ENCODE results near the gene SPINK14.

The SPINK14 gene

DNA sequence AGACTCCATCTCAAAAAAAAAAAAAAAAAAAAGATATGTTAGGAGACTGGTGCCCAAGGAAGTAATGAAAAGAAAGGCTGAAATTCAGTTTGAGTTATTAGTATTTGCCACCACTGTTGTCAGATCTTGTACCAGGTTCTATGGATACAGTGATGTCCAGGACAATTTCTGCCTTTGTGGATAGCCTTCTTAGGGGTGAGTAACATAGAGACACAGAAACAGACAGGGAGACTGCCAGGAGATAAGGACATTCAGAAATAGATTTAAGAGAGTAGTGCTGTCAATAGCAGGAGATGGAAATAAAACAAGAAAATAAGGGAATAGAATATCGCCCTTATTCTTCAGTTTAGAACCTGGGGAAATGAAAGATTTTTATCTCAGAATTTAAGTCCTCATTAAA is 6.3 kb upstream of the SPINK14 start:
- H3K36me3 ChIP-seq (ENCODE audit: control insufficient read depth, insufficient read depth, low read length) = no peaks in the 10 kb centered on the region
- H3K9me3 ChIP-seq (ENCODE audit: control insufficient read depth, insufficient read depth, low read length) = no peaks in the 10 kb centered on the region
- no peaks in the 10 kb centered on the region for H3K4me1 ChIP-seq (ENCODE audit: control insufficient read depth, insufficient read depth, low read length)

GRCh38 chr5:148163345-148163744 is 5.0 kb upstream of the SPINK14 start:
- Histone ChIP-seq H3K9ac (ENCODE audit: low read depth, low read length) (no peak overlapping the region), H3K4me3 (ENCODE audit: low read depth, low read length) (no peak overlapping the region), H3K36me3 (ENCODE audit: control insufficient read depth, insufficient read depth, low read length) (no peaks in the 10 kb centered on the region)

More for the DNA sequence above, 6.3 kb upstream of the SPINK14 start:
- H3K27me3 ChIP-seq (ENCODE audit: control insufficient read depth, insufficient read depth, low read length) = no peaks in the 10 kb centered on the region
- H3K4me3 ChIP-seq (ENCODE audit: low read depth, low read length) = no peak overlapping the region
- no peak overlapping the region for H3K9ac ChIP-seq (ENCODE audit: low read depth, low read length)

GRCh38 chr5:148166550-148167283 is 1.6 kb upstream of the SPINK14 start:
- H3K4me3 ChIP-seq (ENCODE audit: low read depth, low read length) = no peak overlapping the region
- H3K9ac ChIP-seq (ENCODE audit: low read depth, low read length) = no peak overlapping the region
- no peaks in the 10 kb centered on the region for H3K4me1 ChIP-seq (ENCODE audit: control insufficient read depth, insufficient read depth, low read length)
- no peaks in the 10 kb centered on the region for H3K9me3 ChIP-seq (ENCODE audit: control insufficient read depth, insufficient read depth, low read length)
- H3K36me3 ChIP-seq (ENCODE audit: control insufficient read depth, insufficient read depth, low read length) = no peaks in the 10 kb centered on the region
- H3K27me3 ChIP-seq (ENCODE audit: control insufficient read depth, insufficient read depth, low read length) = no peaks in the 10 kb centered on the region

More at GRCh38 chr5:148163345-148163744, 5.0 kb upstream of the SPINK14 start:
- Histone ChIP-seq H3K9me3 (ENCODE audit: control insufficient read depth, insufficient read depth, low read length) (no peaks in the 10 kb centered on the region), H3K27me3 (ENCODE audit: control insufficient read depth, insufficient read depth, low read length) (no peaks in the 10 kb centered on the region), H3K4me1 (ENCODE audit: control insufficient read depth, insufficient read depth, low read length) (no peaks in the 10 kb centered on the region)

GRCh38 chr5:148172377-148172776 is 4.0 kb downstream of the SPINK14 start:
- no peaks in the 10 kb centered on the region for H3K36me3 ChIP-seq (ENCODE audit: control insufficient read depth, insufficient read depth, low read length)
- H3K4me1 ChIP-seq (ENCODE audit: control insufficient read depth, insufficient read depth, low read length) = no peaks in the 10 kb centered on the region
- no peaks in the 10 kb centered on the region for H3K27me3 ChIP-seq (ENCODE audit: control insufficient read depth, insufficient read depth, low read length)
- no peak overlapping the region for H3K4me3 ChIP-seq (ENCODE audit: low read depth, low read length)
- H3K9ac ChIP-seq (ENCODE audit: low read depth, low read length) = no peak overlapping the region
- H3K9me3 ChIP-seq (ENCODE audit: control insufficient read depth, insufficient read depth, low read length) = no peaks in the 10 kb centered on the region

- no peaks in the 10 kb centered on the region for H3K27me3 ChIP-seq (ENCODE audit: control insufficient read depth, insufficient read depth, low read length)
- H3K9me3 ChIP-seq (ENCODE audit: control insufficient read depth, insufficient read depth, low read length) = no peaks in the 10 kb centered on the region
- H3K4me1 ChIP-seq (ENCODE audit: control insufficient read depth, insufficient read depth, low read length) = no peaks in the 10 kb centered on the region
- H3K9ac ChIP-seq (ENCODE audit: low read depth, low read length) = no peak overlapping the region
- no peaks in the 10 kb centered on the region for H3K36me3 ChIP-seq (ENCODE audit: control insufficient read depth, insufficient read depth, low read length)
- no peak overlapping the region for H3K4me3 ChIP-seq (ENCODE audit: low read depth, low read length)
These were observed 8.1 kb downstream of the SPINK14 start for GRCh38 chr5:148176480-148176879.

- H3K4me3 ChIP-seq (ENCODE audit: low read depth, low read length) = no peak overlapping the region
- no peak overlapping the region for H3K9ac ChIP-seq (ENCODE audit: low read depth, low read length)
- no peaks in the 10 kb centered on the region for H3K27me3 ChIP-seq (ENCODE audit: control insufficient read depth, insufficient read depth, low read length)
- H3K4me1 ChIP-seq (ENCODE audit: control insufficient read depth, insufficient read depth, low read length) = no peaks in the 10 kb centered on the region
- no peaks in the 10 kb centered on the region for H3K9me3 ChIP-seq (ENCODE audit: control insufficient read depth, insufficient read depth, low read length)
- no peaks in the 10 kb centered on the region for H3K36me3 ChIP-seq (ENCODE audit: control insufficient read depth, insufficient read depth, low read length)
These were observed 8.9 kb downstream of the SPINK14 start for GRCh38 chr5:148177207-148177606.

- Histone ChIP-seq H3K36me3 (ENCODE audit: control insufficient read depth, insufficient read depth, low read length) (no peaks in the 10 kb centered on the region), H3K4me3 (ENCODE audit: low read depth, low read length) (no peak overlapping the region), H3K27me3 (ENCODE audit: control insufficient read depth, insufficient read depth, low read length) (no peaks in the 10 kb centered on the region), H3K9ac (ENCODE audit: low read depth, low read length) (no peak overlapping the region), H3K4me1 (ENCODE audit: control insufficient read depth, insufficient read depth, low read length) (no peaks in the 10 kb centered on the region), H3K9me3 (ENCODE audit: control insufficient read depth, insufficient read depth, low read length) (no peaks in the 10 kb centered on the region)
These were observed 11.0 kb downstream of the SPINK14 start for GRCh38 chr5:148179234-148179824.

DNA sequence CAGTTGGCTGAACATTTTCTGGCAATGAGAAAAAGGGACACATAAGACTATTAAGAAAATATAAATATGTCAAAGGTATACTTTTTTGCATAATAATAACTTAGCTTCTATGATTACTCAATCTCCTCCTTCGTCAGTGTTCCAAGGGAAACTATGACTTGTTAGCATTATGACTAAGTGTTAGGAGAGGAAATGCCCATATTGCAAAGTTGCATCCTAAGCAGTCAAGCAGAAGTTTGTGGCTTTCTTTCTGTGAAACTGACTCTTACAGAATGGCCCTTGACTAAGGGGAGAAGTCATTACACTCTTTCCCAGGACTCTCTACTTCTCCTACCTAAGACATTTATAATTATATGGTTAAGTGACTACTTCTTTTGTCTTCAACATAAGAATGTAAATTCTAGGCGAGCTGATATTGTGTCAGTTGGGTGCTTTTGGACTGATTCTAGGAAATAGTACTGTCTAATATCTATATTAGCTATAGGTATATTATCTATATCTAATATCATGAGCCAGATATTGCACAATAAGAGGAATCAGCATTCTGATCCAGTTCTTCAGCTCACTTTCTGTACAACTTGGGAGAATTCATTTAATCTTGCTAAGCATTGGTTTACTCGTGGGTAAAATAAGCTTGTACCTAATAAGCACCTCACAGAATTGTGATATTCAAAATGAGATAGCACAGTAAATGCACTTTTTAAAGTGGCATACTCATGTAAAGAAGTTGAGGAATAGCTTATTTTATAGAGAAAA is 18.1 kb downstream of the SPINK14 start:
- Histone ChIP-seq H3K9ac (ENCODE audit: low read depth, low read length) (no peak overlapping the region), H3K36me3 (ENCODE audit: control insufficient read depth, insufficient read depth, low read length) (no peaks in the 10 kb centered on the region), H3K9me3 (ENCODE audit: control insufficient read depth, insufficient read depth, low read length) (no peaks in the 10 kb centered on the region), H3K27me3 (ENCODE audit: control insufficient read depth, insufficient read depth, low read length) (no peaks in the 10 kb centered on the region), H3K4me3 (ENCODE audit: low read depth, low read length) (no peak overlapping the region), H3K4me1 (ENCODE audit: control insufficient read depth, insufficient read depth, low read length) (no peaks in the 10 kb centered on the region)

DNA sequence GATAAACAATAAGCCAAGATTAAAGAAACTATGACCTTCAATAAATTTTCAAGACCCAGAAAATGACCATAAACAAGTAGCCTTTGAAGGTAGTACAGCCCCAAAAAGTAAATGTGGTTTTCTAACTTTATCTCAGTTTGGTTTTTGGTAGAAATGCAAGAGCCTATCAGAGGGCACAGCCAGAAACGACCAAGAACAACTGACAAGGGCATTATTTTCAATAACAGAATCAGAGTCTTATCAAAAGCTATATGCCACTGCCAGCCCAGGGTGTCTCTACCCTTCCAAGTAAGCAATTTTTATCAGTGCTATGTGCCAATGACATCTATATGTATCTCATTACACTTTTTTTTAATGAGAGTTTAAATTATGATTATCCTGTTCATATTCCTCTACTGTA is 22.7 kb downstream of the SPINK14 start:
- no peaks in the 10 kb centered on the region for H3K27me3 ChIP-seq (ENCODE audit: control insufficient read depth, insufficient read depth, low read length)
- no peak overlapping the region for H3K4me3 ChIP-seq (ENCODE audit: low read depth, low read length)
- H3K9me3 ChIP-seq (ENCODE audit: control insufficient read depth, insufficient read depth, low read length) = no peaks in the 10 kb centered on the region
- no peaks in the 10 kb centered on the region for H3K36me3 ChIP-seq (ENCODE audit: control insufficient read depth, insufficient read depth, low read length)
- no peaks in the 10 kb centered on the region for H3K4me1 ChIP-seq (ENCODE audit: control insufficient read depth, insufficient read depth, low read length)
- no peak overlapping the region for H3K9ac ChIP-seq (ENCODE audit: low read depth, low read length)

DNA sequence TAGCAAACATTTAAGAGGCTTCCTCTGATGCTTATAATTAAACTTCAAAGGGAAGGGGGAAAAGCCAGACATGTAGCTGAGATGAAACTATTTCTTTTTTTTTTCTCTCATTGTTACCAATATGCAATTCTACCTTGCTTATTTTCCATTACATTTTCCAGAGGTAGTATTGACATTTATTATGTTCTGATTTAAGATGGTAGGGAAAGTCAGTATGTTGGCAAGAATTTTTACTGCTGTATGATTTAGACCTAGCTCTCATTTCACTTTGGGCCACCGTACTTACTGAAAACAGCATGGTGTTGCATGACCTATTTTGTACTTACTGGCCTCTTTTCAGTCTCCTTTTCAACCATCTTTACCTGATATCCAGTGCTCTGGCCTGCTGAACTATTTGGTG is 24.9 kb downstream of the SPINK14 start:
- H3K4me3 ChIP-seq (ENCODE audit: low read depth, low read length) = no peak overlapping the region
- no peaks in the 10 kb centered on the region for H3K9me3 ChIP-seq (ENCODE audit: control insufficient read depth, insufficient read depth, low read length)
- no peaks in the 10 kb centered on the region for H3K27me3 ChIP-seq (ENCODE audit: control insufficient read depth, insufficient read depth, low read length)
- H3K36me3 ChIP-seq (ENCODE audit: control insufficient read depth, insufficient read depth, low read length) = no peaks in the 10 kb centered on the region
- no peaks in the 10 kb centered on the region for H3K4me1 ChIP-seq (ENCODE audit: control insufficient read depth, insufficient read depth, low read length)
- H3K9ac ChIP-seq (ENCODE audit: low read depth, low read length) = no peak overlapping the region

DNA sequence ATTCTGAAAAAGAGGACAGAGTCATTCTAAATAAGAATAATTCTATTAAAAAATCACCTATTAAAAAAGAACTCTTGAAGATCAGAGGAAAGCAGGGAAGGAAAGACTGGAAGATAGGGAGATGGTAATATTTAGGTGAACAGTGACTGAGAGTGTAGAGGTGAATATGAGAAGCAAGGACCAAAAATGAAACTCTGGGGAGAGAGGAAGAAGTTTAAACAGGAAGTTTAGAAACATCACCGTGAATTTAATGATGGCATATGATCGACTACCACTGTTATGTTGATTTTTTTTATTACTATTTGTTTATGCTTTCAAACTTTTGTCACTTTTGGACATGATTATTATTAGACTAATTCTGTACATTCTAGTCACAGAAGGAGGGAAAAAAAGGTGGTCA is 32.8 kb downstream of the SPINK14 start:
- no peaks in the 10 kb centered on the region for H3K9me3 ChIP-seq (ENCODE audit: control insufficient read depth, insufficient read depth, low read length)
- no peaks in the 10 kb centered on the region for H3K36me3 ChIP-seq (ENCODE audit: control insufficient read depth, insufficient read depth, low read length)
- H3K27me3 ChIP-seq (ENCODE audit: control insufficient read depth, insufficient read depth, low read length) = no peaks in the 10 kb centered on the region
- no peak overlapping the region for H3K9ac ChIP-seq (ENCODE audit: low read depth, low read length)
- no peak overlapping the region for H3K4me3 ChIP-seq (ENCODE audit: low read depth, low read length)
- no peaks in the 10 kb centered on the region for H3K4me1 ChIP-seq (ENCODE audit: control insufficient read depth, insufficient read depth, low read length)
